Upper lobe of right lung (tissue), 1 donor: ENCODE results near the gene PHACTR3. TPM values are rescaled to one million over a fixed set of nuclear protein-coding genes. Genes with fewer than 3 reads are reported as not detected.

Source experiments
- ATAC-seq: fragments of 200-7000 bp; cut with Tn5 transposase; one replicate; pipeline ENCODE4 v1.9.1; 2020; ENCODE audit warnings: mild to moderate bottlenecking, moderate library complexity
- DNase-seq: peaks from one replicate; pipeline ENCODE4 v3.0.0-alpha.2; 2020
- H3K27ac ChIP-seq: fragments of 200-600 bp; one replicate; pipeline ENCODE4 v1.8.0; 2022
- H3K27me3 ChIP-seq: fragments of 200-600 bp; one replicate; pipeline ENCODE4 v1.8.0; 2022; ENCODE audit warnings: mild to moderate bottlenecking
- H3K36me3 ChIP-seq: fragments of 200-600 bp; one replicate; pipeline ENCODE4 v1.8.0; 2022
- H3K4me1 ChIP-seq: fragments of 200-600 bp; one replicate; pipeline ENCODE4 v1.8.0; 2022
- H3K4me3 ChIP-seq: fragments of 200-600 bp; one replicate; pipeline ENCODE4 v1.8.0; 2022; ENCODE audit warnings: mild to moderate bottlenecking
- H3K9me3 ChIP-seq: fragments of 200-600 bp; one replicate; pipeline ENCODE4 v1.8.0; 2022
- intact Hi-C: fragments of 100-400 bp; cut with DNase I; formaldehyde crosslinking; loops from one replicate; pipeline ENCODE4 v1.11.0; 2022
- total RNA-seq: library from RNA; stranded (reverse); fragmentation: NEBNext Ultra II Directional; extraction: Animal tissue kit (Norgen Biotek cat#: 25700); gene quantifications from one replicate; pipeline ENCODE4 v1.2.1, GENCODE V29; 2021
- TF ChIP-seq, protein P1 (sequence below): fragments of 200-600 bp; IDR thresholded peaks from one replicate; pipeline ENCODE4 v1.8.0; 2022; ENCODE audit warnings: antibody characterized with exemption
- donor health status: DM: no; HTN: yes; CAD: no; lungs with severe emphysema.

The PHACTR3 gene
- total RNA-seq, 1 donor from 2014 or later: 18.2 TPM

DNA sequence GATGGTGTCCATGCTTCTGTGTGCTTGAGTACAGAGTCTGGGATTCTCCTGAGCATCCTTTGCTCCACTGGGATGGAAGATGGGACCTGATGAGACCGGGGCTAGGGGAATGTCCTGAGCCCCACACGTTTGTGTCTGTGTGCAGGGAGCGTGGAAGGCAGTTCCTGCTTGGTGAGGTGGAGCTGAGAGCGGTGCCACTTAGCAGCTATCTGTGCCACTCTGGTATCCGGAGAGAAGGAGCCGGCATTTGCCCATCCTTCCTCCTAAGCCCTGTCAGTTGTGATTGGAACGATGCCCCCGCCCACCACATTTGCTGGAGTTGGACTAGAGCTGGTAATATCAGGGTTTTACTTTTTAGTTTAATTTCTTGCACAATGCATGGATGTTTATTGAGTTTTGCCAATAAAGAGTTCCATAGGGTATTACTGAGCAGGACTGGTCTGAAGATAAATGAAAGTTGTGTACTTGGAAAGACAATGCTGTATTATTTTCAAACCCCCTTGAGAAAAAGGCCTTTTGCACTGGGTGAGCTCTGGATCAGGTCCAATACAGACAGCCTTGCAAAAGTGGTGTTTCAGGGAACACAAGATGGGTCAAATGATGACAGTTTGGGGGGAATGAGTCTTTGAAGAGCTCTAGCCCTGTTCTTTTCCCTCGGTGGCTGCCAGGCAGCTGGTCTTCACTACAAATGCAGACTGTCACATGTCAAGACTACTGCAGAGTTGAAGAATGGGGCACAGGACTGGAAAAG is 198.3 kb downstream of the PHACTR3 start:
- intact Hi-C loops: no loop called here
- Histone ChIP-seq H3K36me3 (no peaks in the 10 kb centered on the region), H3K27ac (no peak overlapping the region), H3K27me3 (peaks cover 5% of the 10 kb centered on the region), H3K4me3 (no peak overlapping the region), H3K9me3 (peaks cover 8% of the 10 kb centered on the region), H3K4me1 (no peaks in the 10 kb centered on the region)
- TF ChIP-seq, protein P1, sequence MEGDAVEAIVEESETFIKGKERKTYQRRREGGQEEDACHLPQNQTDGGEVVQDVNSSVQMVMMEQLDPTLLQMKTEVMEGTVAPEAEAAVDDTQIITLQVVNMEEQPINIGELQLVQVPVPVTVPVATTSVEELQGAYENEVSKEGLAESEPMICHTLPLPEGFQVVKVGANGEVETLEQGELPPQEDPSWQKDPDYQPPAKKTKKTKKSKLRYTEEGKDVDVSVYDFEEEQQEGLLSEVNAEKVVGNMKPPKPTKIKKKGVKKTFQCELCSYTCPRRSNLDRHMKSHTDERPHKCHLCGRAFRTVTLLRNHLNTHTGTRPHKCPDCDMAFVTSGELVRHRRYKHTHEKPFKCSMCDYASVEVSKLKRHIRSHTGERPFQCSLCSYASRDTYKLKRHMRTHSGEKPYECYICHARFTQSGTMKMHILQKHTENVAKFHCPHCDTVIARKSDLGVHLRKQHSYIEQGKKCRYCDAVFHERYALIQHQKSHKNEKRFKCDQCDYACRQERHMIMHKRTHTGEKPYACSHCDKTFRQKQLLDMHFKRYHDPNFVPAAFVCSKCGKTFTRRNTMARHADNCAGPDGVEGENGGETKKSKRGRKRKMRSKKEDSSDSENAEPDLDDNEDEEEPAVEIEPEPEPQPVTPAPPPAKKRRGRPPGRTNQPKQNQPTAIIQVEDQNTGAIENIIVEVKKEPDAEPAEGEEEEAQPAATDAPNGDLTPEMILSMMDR: no peak
- no peak for ATAC-seq
- no peak for DNase-seq

DNA sequence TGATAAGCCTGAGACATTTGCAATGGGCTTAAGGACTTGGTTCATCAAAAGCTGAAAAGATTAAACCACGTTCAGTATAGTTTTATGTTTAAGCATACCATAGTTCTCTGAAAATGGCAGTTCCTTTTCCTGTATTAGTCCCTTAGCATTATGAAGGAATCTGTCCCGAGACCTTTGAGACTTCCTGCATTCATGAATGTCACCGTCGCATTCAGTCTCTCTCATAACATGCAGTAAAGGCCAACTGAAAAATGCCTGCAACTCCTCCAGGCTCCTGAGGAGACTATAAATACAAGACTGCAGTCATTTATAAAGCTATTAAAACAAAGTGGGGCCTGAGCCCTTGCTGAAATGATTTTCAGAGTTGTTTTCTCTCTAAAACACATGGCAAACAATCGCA is 200.0 kb downstream of the PHACTR3 start:
- H3K36me3 ChIP-seq: no peaks in the 10 kb centered on the region
- no peak overlapping the region for H3K27ac ChIP-seq
- H3K9me3 ChIP-seq: peaks cover 8% of the 10 kb centered on the region
- H3K27me3 ChIP-seq: peaks cover 5% of the 10 kb centered on the region
- no peak for ATAC-seq
- no peak overlapping the region for H3K4me3 ChIP-seq
- TF ChIP-seq, protein P1: no peak
- intact Hi-C loops: no loop called here
- no peak for DNase-seq
- no peaks in the 10 kb centered on the region for H3K4me1 ChIP-seq

DNA sequence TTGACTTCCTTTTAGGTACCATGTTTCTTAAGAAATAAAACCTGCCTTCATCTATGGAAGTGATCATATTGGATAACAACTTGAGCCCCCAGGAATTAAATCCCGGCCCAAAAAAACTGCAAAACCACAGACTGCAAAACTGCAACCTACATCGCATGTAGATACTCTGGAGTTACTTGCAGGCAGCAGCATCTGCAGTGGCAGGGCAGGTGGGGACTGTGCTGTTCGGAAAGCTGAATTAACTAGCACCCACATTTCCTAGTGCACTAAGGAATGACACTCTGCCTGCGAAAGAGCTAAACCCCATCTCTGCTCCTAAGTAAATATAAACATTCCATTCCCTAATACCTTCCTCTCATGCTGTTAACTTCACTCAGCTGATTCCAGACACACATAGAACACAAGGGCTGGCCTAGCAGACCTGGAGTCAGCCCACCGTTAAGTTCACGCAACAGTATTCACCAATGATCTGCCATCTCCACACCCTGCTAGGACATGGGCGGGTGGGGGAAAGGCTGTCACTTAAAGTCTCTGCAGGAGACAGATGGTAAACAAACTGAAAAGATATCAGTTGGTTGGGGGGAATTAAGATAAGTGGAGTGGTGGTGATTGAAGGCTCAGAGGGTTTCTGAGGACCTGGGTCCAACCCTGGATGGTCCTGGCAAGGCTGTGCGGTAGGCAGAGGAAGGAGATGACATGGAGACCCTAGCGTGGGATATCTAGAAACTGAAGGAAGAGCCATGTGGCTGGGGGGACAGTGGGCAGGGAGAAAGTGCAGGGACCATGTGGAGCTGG is 200.7 kb downstream of the PHACTR3 start:
- H3K4me3 ChIP-seq: no peak overlapping the region
- peaks cover 5% of the 10 kb centered on the region for H3K27me3 ChIP-seq
- TF ChIP-seq, protein P1: no peak
- no peak overlapping the region for H3K27ac ChIP-seq
- no peaks in the 10 kb centered on the region for H3K36me3 ChIP-seq
- intact Hi-C loops: no loop called here
- peak; percentile 41 for DNase-seq
- no peaks in the 10 kb centered on the region for H3K4me1 ChIP-seq
- peaks cover 4% of the 10 kb centered on the region for H3K9me3 ChIP-seq
- peak; percentile 25 for ATAC-seq

DNA sequence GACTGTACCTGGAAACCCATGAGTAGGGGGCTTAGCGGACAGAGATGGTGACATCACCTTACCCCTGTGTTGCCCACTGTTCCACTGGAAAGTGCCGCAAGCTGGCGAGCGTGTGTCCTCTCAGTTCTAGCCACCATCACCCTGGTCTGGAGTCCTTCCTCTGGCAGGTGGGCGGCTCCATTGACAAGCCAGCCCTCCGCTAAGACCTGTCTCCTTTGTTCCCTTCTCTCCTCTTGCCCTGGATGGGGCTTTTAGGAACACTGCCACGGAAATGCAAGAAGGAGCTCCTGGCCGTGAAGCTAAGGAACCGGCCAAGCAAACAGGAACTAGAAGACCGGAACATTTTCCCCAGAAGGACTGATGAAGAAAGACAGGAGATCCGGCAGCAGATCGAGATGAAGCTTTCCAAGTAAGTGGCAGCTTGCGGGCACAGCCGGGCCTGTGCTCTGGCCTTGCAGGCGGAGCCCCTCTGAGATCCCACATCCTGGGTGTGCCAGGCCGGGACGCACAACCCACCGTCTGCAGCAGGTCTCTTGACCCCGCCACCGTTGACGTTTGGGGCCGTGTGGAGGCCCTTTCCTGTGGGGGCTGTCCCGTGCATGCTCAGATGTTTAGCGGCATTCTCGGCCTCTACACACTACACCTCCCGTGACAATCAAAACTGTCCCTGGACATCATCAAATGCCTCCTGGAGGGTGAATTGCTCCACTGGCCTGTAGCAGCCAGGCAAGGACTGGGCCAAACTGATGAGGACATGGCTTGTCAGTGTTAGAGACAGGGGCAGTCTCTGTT is 201.6 kb downstream of the PHACTR3 start:
- Histone ChIP-seq H3K36me3 (no peaks in the 10 kb centered on the region), H3K4me1 (no peaks in the 10 kb centered on the region), H3K27me3 (peaks cover 5% of the 10 kb centered on the region), H3K4me3 (no peak overlapping the region), H3K9me3 (no peaks in the 10 kb centered on the region), H3K27ac (no peak overlapping the region)
- TF ChIP-seq, protein P1: no peak
- ATAC-seq (no peak), DNase-seq (peak; percentile 35)
- intact Hi-C loops: no loop called here

DNA sequence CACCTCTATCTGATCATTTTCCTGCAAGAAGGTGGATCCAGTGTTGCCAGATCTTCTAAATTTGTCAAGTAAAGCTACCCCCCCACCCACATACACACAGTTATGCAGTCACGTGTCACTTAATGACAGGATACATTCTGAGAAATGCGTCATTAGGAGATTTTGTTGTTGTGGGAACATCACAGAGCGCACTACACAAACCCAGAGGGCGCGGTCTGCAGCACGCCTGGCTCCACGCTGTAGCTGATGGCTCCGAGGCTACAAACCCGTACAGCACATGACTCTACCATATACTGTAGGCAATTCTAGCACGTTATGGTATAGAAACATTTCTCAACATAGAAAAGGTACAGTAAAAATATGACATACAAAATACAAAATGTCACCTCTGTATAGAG is 202.2 kb downstream of the PHACTR3 start:
- Histone ChIP-seq H3K36me3 (no peaks in the 10 kb centered on the region), H3K27ac (no peak overlapping the region), H3K9me3 (no peaks in the 10 kb centered on the region), H3K4me3 (no peak overlapping the region), H3K4me1 (no peaks in the 10 kb centered on the region), H3K27me3 (peaks cover 5% of the 10 kb centered on the region)
- ATAC-seq: no peak
- no peak for DNase-seq
- intact Hi-C loops: no loop called here
- TF ChIP-seq, protein P1: no peak
